Dendritic cell treated with granulocyte-macrophage colony-stimulating factor and Interleukin-4, amounts not matched to agents 40 ng/mL and 50 ng/mL, for 4 days (primary cell): Measurements from ENCODE around the gene TARS3.
"Not testable (repeated sequence)": the region's sequence is repeated elsewhere in the genome, so short reads cannot be mapped to it uniquely, and the experiment has no call there.

Experiments
- H3K27ac Mint-ChIP-seq: one replicate; pipeline ENCODE4 v1.8.0; 2022; ENCODE audit warnings: mild to moderate bottlenecking, mixed read lengths
- H3K27me3 Mint-ChIP-seq: one replicate; pipeline ENCODE4 v1.8.0; 2022; ENCODE audit warnings: mild to moderate bottlenecking, mixed read lengths
- H3K36me3 Mint-ChIP-seq: one replicate; pipeline ENCODE4 v1.8.0; 2022; ENCODE audit warnings: low read depth, mixed read lengths
- H3K4me1 Mint-ChIP-seq: one replicate; pipeline ENCODE4 v1.8.0; 2022; ENCODE audit warnings: low read depth, mixed read lengths
- H3K4me3 Mint-ChIP-seq: one replicate; pipeline ENCODE4 v1.8.0; 2022; ENCODE audit warnings: mild to moderate bottlenecking, moderate library complexity, mixed read lengths
- H3K9me3 Mint-ChIP-seq: one replicate; pipeline ENCODE4 v1.8.0; 2022; ENCODE audit warnings: mixed read lengths
- intact Hi-C: fragments of 100-400 bp; cut with micrococcal nuclease; formaldehyde crosslinking; loops from one replicate; pipeline ENCODE4 v1.15.0; 2022

Gene TARS3

DNA sequence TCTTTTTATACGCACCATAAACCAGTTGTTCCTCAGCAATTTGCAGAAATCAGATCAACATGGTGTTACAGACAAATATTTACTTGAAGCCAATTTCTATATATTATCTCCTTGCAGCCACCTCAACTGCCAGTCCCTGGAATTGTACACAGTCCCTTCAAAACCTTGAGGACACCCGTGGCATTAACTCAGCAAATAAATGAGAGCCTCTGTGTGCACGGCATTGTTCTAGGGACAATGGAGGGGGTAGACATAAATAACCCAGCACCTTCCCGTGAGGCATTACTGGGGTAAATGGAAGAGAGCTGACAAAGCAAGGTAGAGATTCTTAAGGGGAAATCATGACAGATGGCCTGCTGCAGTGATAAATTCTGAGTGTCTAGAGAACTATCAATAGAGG, 84.6 kb downstream of the TARS3 start:
- no peak overlapping the region for H3K4me3 Mint-ChIP-seq
- peaks cover 69% of the 10 kb centered on the region for H3K36me3 Mint-ChIP-seq
- intact Hi-C loops: loop anchor here (10.0 kb wide), 1 partner anchor 135 kb away; no protein-coding TSS in a partner anchor
- no peaks in the 10 kb centered on the region for H3K9me3 Mint-ChIP-seq
- peaks cover 29% of the 10 kb centered on the region for H3K4me1 Mint-ChIP-seq
- no peak overlapping the region for H3K27ac Mint-ChIP-seq
- no peaks in the 10 kb centered on the region for H3K27me3 Mint-ChIP-seq

DNA sequence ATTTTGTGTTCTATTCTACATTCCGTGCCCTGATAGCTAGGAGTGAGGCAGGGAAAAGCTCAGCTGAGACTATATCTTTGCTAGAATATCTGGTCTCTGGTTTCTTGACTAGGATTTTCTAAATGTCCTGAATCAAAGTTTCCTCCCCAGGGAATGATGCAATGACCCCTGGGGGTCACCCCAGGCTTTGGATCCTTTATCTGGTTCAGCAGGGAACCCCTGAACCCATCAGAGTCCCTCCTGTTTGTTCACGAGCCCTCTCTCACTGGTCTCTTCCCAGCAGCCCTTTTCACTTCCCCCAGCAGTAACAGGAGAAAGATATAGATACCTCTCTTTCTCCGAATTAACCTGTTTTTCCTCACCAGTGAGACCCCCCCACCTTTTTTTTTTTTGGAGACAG, 86.4 kb downstream of the TARS3 start:
- Mint-ChIP-seq H3K27me3 (no peaks in the 10 kb centered on the region), H3K27ac (no peak overlapping the region), H3K36me3 (peaks cover 57% of the 10 kb centered on the region)

GRCh38 chr15:101637516-101637915, 86.8 kb downstream of the TARS3 start:
- Mint-ChIP-seq H3K27me3 (no peaks in the 10 kb centered on the region), H3K36me3 (peaks cover 56% of the 10 kb centered on the region), H3K9me3 (no peaks in the 10 kb centered on the region), H3K4me3 (no peak overlapping the region), H3K4me1 (peaks cover 22% of the 10 kb centered on the region), H3K27ac (no peak overlapping the region)
- intact Hi-C loops: no loop called here

More for the DNA sequence above, 86.4 kb downstream of the TARS3 start:
- Mint-ChIP-seq H3K4me3 (no peak overlapping the region), H3K9me3 (no peaks in the 10 kb centered on the region), H3K4me1 (peaks cover 23% of the 10 kb centered on the region)
- intact Hi-C loops: no loop called here

- Mint-ChIP-seq H3K27ac (no peak overlapping the region), H3K9me3 (no peaks in the 10 kb centered on the region), H3K27me3 (no peaks in the 10 kb centered on the region), H3K36me3 (peaks cover 51% of the 10 kb centered on the region), H3K4me3 (no peak overlapping the region), H3K4me1 (peaks cover 17% of the 10 kb centered on the region)
- intact Hi-C loops: no loop called here
Observed at GRCh38 chr15:101637038-101637437, 87.2 kb downstream of the TARS3 start.

DNA sequence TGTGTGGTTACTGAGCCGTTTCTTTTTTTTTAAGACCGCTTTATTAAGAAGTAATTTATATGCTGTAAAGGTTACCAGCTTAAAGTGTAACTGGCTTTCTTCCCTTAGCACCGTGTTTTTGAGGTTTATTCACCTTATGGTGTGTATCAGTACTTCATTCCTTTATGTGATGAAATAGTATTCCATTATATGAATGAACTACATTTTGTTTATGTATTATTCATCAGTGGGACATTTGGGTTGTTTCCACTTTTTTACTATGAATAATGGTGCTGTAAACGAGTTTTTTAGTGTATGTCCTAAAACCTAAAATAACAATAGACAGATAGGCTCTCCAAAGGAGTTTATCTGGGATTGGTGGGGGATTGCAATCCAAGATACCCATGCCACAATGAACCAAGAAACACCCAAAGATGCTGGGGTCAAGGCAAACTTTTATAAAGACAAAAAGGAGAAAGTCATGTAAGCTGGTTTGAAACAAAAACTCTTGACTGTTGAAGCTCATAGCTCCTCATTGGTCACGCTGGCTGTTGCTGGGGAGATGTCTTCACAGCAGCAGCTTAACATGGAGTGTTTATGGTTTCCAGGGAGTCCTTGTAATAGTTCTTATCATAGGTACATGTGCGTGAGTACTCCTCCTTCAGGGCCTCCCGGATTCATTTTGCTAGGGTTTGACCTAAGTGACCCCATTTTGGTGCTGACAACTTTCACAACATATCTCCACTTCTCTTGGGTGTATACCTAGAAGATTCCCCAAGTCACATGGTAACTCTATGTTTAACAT, 88.1 kb downstream of the TARS3 start:
- no peaks in the 10 kb centered on the region for H3K9me3 Mint-ChIP-seq

GRCh38 chr15:101633356-101633755, 90.9 kb downstream of the TARS3 start:
- H3K9me3 Mint-ChIP-seq: no peaks in the 10 kb centered on the region
- H3K36me3 Mint-ChIP-seq: peaks cover 21% of the 10 kb centered on the region
- H3K27me3 Mint-ChIP-seq: no peaks in the 10 kb centered on the region
- H3K27ac Mint-ChIP-seq: no peak overlapping the region
- intact Hi-C loops: no loop called here
- no peaks in the 10 kb centered on the region for H3K4me1 Mint-ChIP-seq
- no peak overlapping the region for H3K4me3 Mint-ChIP-seq

More for the DNA sequence above, 88.1 kb downstream of the TARS3 start:
- H3K27me3 Mint-ChIP-seq: no peaks in the 10 kb centered on the region
- intact Hi-C loops: no loop called here
- peaks cover 49% of the 10 kb centered on the region for H3K36me3 Mint-ChIP-seq
- H3K4me1 Mint-ChIP-seq: peaks cover 14% of the 10 kb centered on the region
- no peak overlapping the region for H3K4me3 Mint-ChIP-seq
- no peak overlapping the region for H3K27ac Mint-ChIP-seq

DNA sequence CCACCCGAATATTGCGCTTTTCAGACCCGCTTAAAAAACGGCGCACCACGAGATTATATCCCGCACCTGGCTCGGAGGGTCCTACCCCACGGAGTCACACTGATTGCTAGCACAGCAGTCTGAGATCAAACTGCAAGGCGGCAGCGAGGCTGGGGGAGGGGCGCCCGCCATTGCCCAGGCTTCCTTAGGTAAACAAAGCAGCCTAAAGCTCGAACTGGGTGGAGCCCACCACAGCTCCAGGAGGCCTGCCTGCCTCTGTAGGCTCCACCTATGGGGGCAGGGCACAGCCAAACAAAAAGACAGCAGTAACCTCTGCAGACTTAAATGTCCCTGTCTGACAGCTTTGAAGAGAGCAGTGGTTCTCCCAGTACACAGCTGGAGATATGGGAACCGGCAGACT, 97.5 kb downstream of the TARS3 start:
- H3K4me3 Mint-ChIP-seq, H3K27ac Mint-ChIP-seq, H3K27me3 Mint-ChIP-seq, H3K4me1 Mint-ChIP-seq, intact Hi-C loops: not testable (repeated sequence)
- H3K9me3 Mint-ChIP-seq: peaks cover 47% of the 10 kb centered on the region
- peaks cover 51% of the 10 kb centered on the region for H3K36me3 Mint-ChIP-seq

- no peak overlapping the region for H3K4me3 Mint-ChIP-seq
- H3K27me3 Mint-ChIP-seq: no peaks in the 10 kb centered on the region
- peaks cover 51% of the 10 kb centered on the region for H3K36me3 Mint-ChIP-seq
- peaks cover 10% of the 10 kb centered on the region for H3K4me1 Mint-ChIP-seq
- intact Hi-C loops: no loop called here
- peaks cover 47% of the 10 kb centered on the region for H3K9me3 Mint-ChIP-seq
- no peak overlapping the region for H3K27ac Mint-ChIP-seq
Observed at GRCh38 chr15:101625980-101626379, 98.3 kb downstream of the TARS3 start.

- Mint-ChIP-seq H3K27me3 (no peaks in the 10 kb centered on the region), H3K36me3 (peaks cover 51% of the 10 kb centered on the region), H3K4me3 (no peak overlapping the region), H3K9me3 (peaks cover 47% of the 10 kb centered on the region), H3K4me1 (peaks cover 10% of the 10 kb centered on the region), H3K27ac (no peak overlapping the region)
- intact Hi-C loops: no loop called here
Observed at GRCh38 chr15:101625184-101625583, 99.1 kb downstream of the TARS3 start.

GRCh38 chr15:101623367-101624304, 100.6 kb downstream of the TARS3 start:
- Mint-ChIP-seq H3K27ac (no peak overlapping the region), H3K27me3 (no peaks in the 10 kb centered on the region), H3K9me3 (peaks cover 47% of the 10 kb centered on the region), H3K36me3 (peaks cover 51% of the 10 kb centered on the region), H3K4me3 (no peak overlapping the region), H3K4me1 (peaks cover 10% of the 10 kb centered on the region)
- intact Hi-C loops: no loop called here

GRCh38 chr15:101621961-101622360, 102.3 kb downstream of the TARS3 start:
- peaks cover 10% of the 10 kb centered on the region for H3K4me1 Mint-ChIP-seq
- peaks cover 47% of the 10 kb centered on the region for H3K36me3 Mint-ChIP-seq
- H3K27ac Mint-ChIP-seq: no peak overlapping the region
- H3K27me3 Mint-ChIP-seq: no peaks in the 10 kb centered on the region
- H3K9me3 Mint-ChIP-seq: peaks cover 47% of the 10 kb centered on the region
- intact Hi-C loops: no loop called here
- H3K4me3 Mint-ChIP-seq: no peak overlapping the region

GRCh38 chr15:101620671-101621070, 103.6 kb downstream of the TARS3 start:
- H3K9me3 Mint-ChIP-seq: peaks cover 37% of the 10 kb centered on the region
- no peak overlapping the region for H3K4me3 Mint-ChIP-seq
- H3K27ac Mint-ChIP-seq: no peak overlapping the region
- intact Hi-C loops: no loop called here
- peaks cover 3% of the 10 kb centered on the region for H3K27me3 Mint-ChIP-seq
- H3K36me3 Mint-ChIP-seq: peaks cover 34% of the 10 kb centered on the region
- H3K4me1 Mint-ChIP-seq: peaks cover 3% of the 10 kb centered on the region

DNA sequence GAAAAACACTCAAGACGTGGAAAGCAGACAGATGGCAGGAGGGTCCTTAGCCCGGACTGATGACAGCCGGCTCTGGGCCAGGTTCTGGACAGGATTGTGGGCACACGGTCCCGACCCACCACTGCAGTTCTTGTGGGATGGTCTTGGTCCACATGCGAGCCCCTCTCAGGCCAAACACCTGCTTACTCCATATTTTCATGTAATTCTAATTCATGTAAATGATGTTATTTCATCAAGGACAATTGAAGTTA, 104.7 kb downstream of the TARS3 start:
- Mint-ChIP-seq H3K9me3 (peaks cover 27% of the 10 kb centered on the region), H3K27me3 (peaks cover 3% of the 10 kb centered on the region), H3K4me3 (no peak overlapping the region), H3K4me1 (no peaks in the 10 kb centered on the region), H3K27ac (no peak overlapping the region), H3K36me3 (peaks cover 23% of the 10 kb centered on the region)
- intact Hi-C loops: no loop called here

GRCh38 chr15:101618851-101619614, 105.2 kb downstream of the TARS3 start:
- Mint-ChIP-seq H3K27ac (no peak overlapping the region), H3K4me1 (no peaks in the 10 kb centered on the region), H3K4me3 (no peak overlapping the region), H3K9me3 (peaks cover 22% of the 10 kb centered on the region), H3K36me3 (peaks cover 18% of the 10 kb centered on the region), H3K27me3 (peaks cover 3% of the 10 kb centered on the region)
- intact Hi-C loops: no loop called here
